Upper lobe of right lung (tissue), 1 donor: ENCODE measurements around the gene RPGRIP1L. TPM values are rescaled to one million over a fixed set of nuclear protein-coding genes. Genes with fewer than 3 reads are reported as not detected.

Source experiments
- ATAC-seq: fragments of 200-7000 bp; cut with Tn5 transposase; one replicate; pipeline ENCODE4 v1.9.1; 2020; ENCODE audit warnings: mild to moderate bottlenecking, moderate library complexity
- DNase-seq: peaks from one replicate; pipeline ENCODE4 v3.0.0-alpha.2; 2020
- H3K27ac ChIP-seq: fragments of 200-600 bp; one replicate; pipeline ENCODE4 v1.8.0; 2022
- H3K27me3 ChIP-seq: fragments of 200-600 bp; one replicate; pipeline ENCODE4 v1.8.0; 2022; ENCODE audit warnings: mild to moderate bottlenecking
- H3K36me3 ChIP-seq: fragments of 200-600 bp; one replicate; pipeline ENCODE4 v1.8.0; 2022
- H3K4me1 ChIP-seq: fragments of 200-600 bp; one replicate; pipeline ENCODE4 v1.8.0; 2022
- H3K4me3 ChIP-seq: fragments of 200-600 bp; one replicate; pipeline ENCODE4 v1.8.0; 2022; ENCODE audit warnings: mild to moderate bottlenecking
- H3K9me3 ChIP-seq: fragments of 200-600 bp; one replicate; pipeline ENCODE4 v1.8.0; 2022
- CTCF ChIP-seq: fragments of 200-600 bp; IDR thresholded peaks from one replicate; pipeline ENCODE4 v1.8.0; 2022; ENCODE audit warnings: antibody characterized with exemption
- intact Hi-C: fragments of 100-400 bp; cut with DNase I; formaldehyde crosslinking; loops from one replicate; pipeline ENCODE4 v1.11.0; 2022
- total RNA-seq: library from RNA; stranded (reverse); fragmentation: NEBNext Ultra II Directional; extraction: Animal tissue kit (Norgen Biotek cat#: 25700); gene quantifications from one replicate; pipeline ENCODE4 v1.2.1, GENCODE V29; 2021
- donor health status: DM: no; HTN: yes; CAD: no; lungs with severe emphysema.

The RPGRIP1L gene
- total RNA-seq, 1 donor from 2014 or later = 3.5 TPM

- intact Hi-C loops = no loop called here
- Histone ChIP-seq H3K36me3 (no peaks in the 10 kb centered on the region), H3K9me3 (no peaks in the 10 kb centered on the region), H3K4me3 (no peak overlapping the region), H3K27me3 (no peaks in the 10 kb centered on the region), H3K4me1 (no peaks in the 10 kb centered on the region), H3K27ac (no peak overlapping the region)
- DNase-seq (no peak), ATAC-seq (no peak)
- TF ChIP-seq CTCF = no peak
Measured at GRCh38 chr16:53625221-53625620, 78.4 kb downstream of the RPGRIP1L start.

- no peaks in the 10 kb centered on the region for H3K36me3 ChIP-seq
- H3K27me3 ChIP-seq = no peaks in the 10 kb centered on the region
- no peak overlapping the region for H3K4me3 ChIP-seq
- H3K4me1 ChIP-seq = no peaks in the 10 kb centered on the region
- intact Hi-C loops = no loop called here
- H3K27ac ChIP-seq = no peak overlapping the region
- DNase-seq (no peak), ATAC-seq (no peak)
- no peak for TF ChIP-seq CTCF
- no peaks in the 10 kb centered on the region for H3K9me3 ChIP-seq
Measured at GRCh38 chr16:53622315-53622714, 81.3 kb downstream of the RPGRIP1L start.

GRCh38 chr16:53620476-53620875, 83.2 kb downstream of the RPGRIP1L start:
- intact Hi-C loops = no loop called here
- Histone ChIP-seq H3K4me3 (no peak overlapping the region), H3K27me3 (no peaks in the 10 kb centered on the region), H3K4me1 (no peaks in the 10 kb centered on the region), H3K36me3 (no peaks in the 10 kb centered on the region), H3K27ac (no peak overlapping the region), H3K9me3 (no peaks in the 10 kb centered on the region)
- no peak for DNase-seq
- no peak for ATAC-seq
- TF ChIP-seq CTCF = no peak

- H3K4me1 ChIP-seq = no peaks in the 10 kb centered on the region
- no peak for ATAC-seq
- H3K36me3 ChIP-seq = no peaks in the 10 kb centered on the region
- DNase-seq = no peak
- intact Hi-C loops = no loop called here
- H3K9me3 ChIP-seq = no peaks in the 10 kb centered on the region
- H3K4me3 ChIP-seq = no peak overlapping the region
- no peaks in the 10 kb centered on the region for H3K27me3 ChIP-seq
- no peak for TF ChIP-seq CTCF
- H3K27ac ChIP-seq = no peak overlapping the region
Measured at GRCh38 chr16:53619235-53619634, 84.4 kb downstream of the RPGRIP1L start.

- TF ChIP-seq CTCF = no peak
- H3K4me1 ChIP-seq = no peaks in the 10 kb centered on the region
- DNase-seq (no peak), ATAC-seq (no peak)
- intact Hi-C loops = no loop called here
- H3K4me3 ChIP-seq = no peak overlapping the region
- no peak overlapping the region for H3K27ac ChIP-seq
- H3K9me3 ChIP-seq = no peaks in the 10 kb centered on the region
- no peaks in the 10 kb centered on the region for H3K36me3 ChIP-seq
- H3K27me3 ChIP-seq = no peaks in the 10 kb centered on the region
Measured at GRCh38 chr16:53614346-53614745, 89.3 kb downstream of the RPGRIP1L start.

GRCh38 chr16:53612003-53612402, 91.7 kb downstream of the RPGRIP1L start:
- Histone ChIP-seq H3K27me3 (no peaks in the 10 kb centered on the region), H3K9me3 (no peaks in the 10 kb centered on the region), H3K4me1 (no peaks in the 10 kb centered on the region), H3K4me3 (no peak overlapping the region), H3K27ac (no peak overlapping the region), H3K36me3 (no peaks in the 10 kb centered on the region)
- intact Hi-C loops = no loop called here
- TF ChIP-seq CTCF = no peak
- ATAC-seq (no peak), DNase-seq (no peak)
